Esophagus (tissue), 2 donors: ENCODE data around the gene CAV2. TPM values are rescaled to one million over a fixed set of nuclear protein-coding genes. Genes with fewer than 3 reads are reported as not detected.

Experiments used
- H3K27ac ChIP-seq, 2 donors: one replicate each; pipeline ENCODE4 v1.5.1; 2013; ENCODE audit warnings: low read depth in 2 of 2, mild to moderate bottlenecking in 2 of 2, inconsistent platforms in 1 of 2, low read length in 1 of 2, moderate library complexity in 1 of 2
- H3K27me3 ChIP-seq, 2 donors: one replicate each; pipeline ENCODE4 v1.6.1; 2013; ENCODE audit warnings: low read length in 2 of 2, control low read depth in 1 of 2, mild to moderate bottlenecking in 1 of 2; ENCODE audit not compliant: insufficient read depth in 2 of 2, control insufficient read depth in 1 of 2
- H3K36me3 ChIP-seq, 2 donors: one replicate each; pipeline ENCODE4 v1.6.1; 2013; ENCODE audit warnings: low read length in 1 of 2; ENCODE audit not compliant: control insufficient read depth in 2 of 2, insufficient read depth in 2 of 2
- H3K4me1 ChIP-seq, 2 donors: one replicate each; pipeline ENCODE4 v1.6.1; 2013; ENCODE audit warnings: low read length in 1 of 2; ENCODE audit not compliant: control insufficient read depth in 2 of 2, insufficient read depth in 2 of 2
- H3K4me3 ChIP-seq, 2 donors: one replicate each; pipeline ENCODE4 v1.5.1; 2013; ENCODE audit warnings: low read length in 2 of 2, mild to moderate bottlenecking in 2 of 2, low read depth in 1 of 2, moderate library complexity in 1 of 2
- H3K9me3 ChIP-seq, 2 donors: one replicate each; pipeline ENCODE4 v1.6.1; 2013; ENCODE audit warnings: mild to moderate bottlenecking in 2 of 2, low read depth in 1 of 2, low read length in 1 of 2, moderate library complexity in 1 of 2; ENCODE audit not compliant: control insufficient read depth in 2 of 2, insufficient read depth in 1 of 2
- WGBS, 2 donors: extraction: QIAGEN DNeasy Blood & Tissue Kit; methylation state at CpG; one replicate each; pipeline ENCODE4 v1.1.7; 2013; 5-methylcytosine and 5-hydroxymethylcytosine counted together
- polyA plus RNA-seq, 2 donors: library from polyadenylated mRNA; stranded (reverse); fragments of 200-250 nt; gene quantifications; one replicate each; pipeline ENCODE4 v1.2.3, GENCODE V29; 2013
- donor health status: healthy with polysubstance abuse.
- donor health status: Bipolar disorder and iron deficiency.

CAV2 gene
- polyA plus RNA-seq, 2 donors: 13.9 to 25.1 TPM

DNA sequence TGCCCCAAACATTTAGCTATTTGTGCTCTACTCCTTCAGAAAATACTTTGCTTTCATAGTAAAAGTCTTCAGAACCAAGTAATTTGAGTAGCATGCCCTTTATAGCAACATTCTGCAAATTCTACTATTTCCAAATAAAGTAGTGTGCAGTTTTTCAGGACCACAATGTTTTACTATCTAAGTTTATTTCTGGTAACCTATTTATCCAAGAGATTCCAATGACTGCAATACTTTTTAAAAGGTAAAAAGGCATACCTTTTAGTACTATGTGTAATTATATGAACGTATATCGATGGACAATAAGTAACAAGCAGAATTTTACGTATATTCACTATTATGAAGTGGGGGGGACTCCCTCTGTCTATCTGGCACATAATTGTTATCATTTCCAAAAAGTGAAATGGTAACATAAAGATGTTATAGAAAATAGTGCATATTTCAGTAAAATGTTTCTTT lies 6.9 kb upstream of the CAV2 start:
- no peak overlapping the region for H3K4me3 ChIP-seq
- no peaks in the 10 kb centered on the region for H3K36me3 ChIP-seq
- WGBS, 2 donors: 90 to 93% methylated on average over 3 of the region's 3 CpGs
- H3K9me3 ChIP-seq: no peaks in the 10 kb centered on the region
- no peak overlapping the region for H3K27ac ChIP-seq
- no peaks in the 10 kb centered on the region for H3K4me1 ChIP-seq
- H3K27me3 ChIP-seq: no peaks in the 10 kb centered on the region

DNA sequence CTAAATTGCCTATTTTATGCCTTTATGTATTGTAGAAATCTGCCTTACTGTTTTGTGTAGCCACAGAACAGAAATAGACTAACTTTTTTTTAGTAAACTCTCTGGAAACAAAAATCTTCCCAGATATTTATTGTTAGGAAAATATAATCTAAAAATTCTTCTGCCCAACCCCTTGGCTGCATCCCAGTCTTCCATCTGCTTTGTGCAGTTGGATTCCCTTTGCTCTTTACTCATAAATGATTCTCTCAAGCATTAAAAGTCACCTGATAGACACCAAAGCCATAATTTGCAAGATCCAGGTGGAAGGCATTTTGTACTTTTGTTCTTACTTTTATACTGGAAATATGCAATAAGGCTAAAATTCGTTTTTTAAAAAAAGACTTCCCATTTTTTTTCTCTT lies 6.1 kb upstream of the CAV2 start:
- no peaks in the 10 kb centered on the region for H3K9me3 ChIP-seq
- no peaks in the 10 kb centered on the region for H3K27me3 ChIP-seq
- H3K4me3 ChIP-seq: no peak overlapping the region
- no peaks in the 10 kb centered on the region for H3K4me1 ChIP-seq
- 47 to 54% methylated on average over 1 of the region's 1 CpG for WGBS, 2 donors
- no peak overlapping the region for H3K27ac ChIP-seq
- H3K36me3 ChIP-seq: no peaks in the 10 kb centered on the region

DNA sequence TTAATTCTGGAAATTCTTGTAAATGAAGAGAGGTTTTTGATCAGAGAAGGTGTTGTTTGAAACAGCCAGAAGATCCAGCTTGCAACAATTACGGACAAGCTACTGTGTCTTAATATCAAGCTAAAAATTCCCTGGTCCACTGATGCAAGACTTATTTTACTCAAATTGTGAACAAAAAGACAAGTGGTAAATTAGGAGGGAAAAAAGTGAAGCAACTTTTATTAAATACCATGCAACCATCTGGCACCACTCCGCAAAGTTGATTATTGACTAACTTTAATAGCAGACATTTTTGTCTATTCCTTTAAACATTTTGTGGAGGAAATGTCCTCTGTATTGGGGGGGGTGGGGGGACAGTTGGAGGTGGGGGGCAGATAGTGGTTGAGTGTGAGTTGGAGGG lies 5.1 kb upstream of the CAV2 start:
- no peaks in the 10 kb centered on the region for H3K27me3 ChIP-seq
- no peaks in the 10 kb centered on the region for H3K9me3 ChIP-seq
- WGBS, 2 donors: 94 to 96% methylated on average over 2 of the region's 2 CpGs
- H3K36me3 ChIP-seq: no peaks in the 10 kb centered on the region
- H3K4me1 ChIP-seq: no peaks in the 10 kb centered on the region
- H3K4me3 ChIP-seq: no peak overlapping the region
- H3K27ac ChIP-seq: no peak overlapping the region

DNA sequence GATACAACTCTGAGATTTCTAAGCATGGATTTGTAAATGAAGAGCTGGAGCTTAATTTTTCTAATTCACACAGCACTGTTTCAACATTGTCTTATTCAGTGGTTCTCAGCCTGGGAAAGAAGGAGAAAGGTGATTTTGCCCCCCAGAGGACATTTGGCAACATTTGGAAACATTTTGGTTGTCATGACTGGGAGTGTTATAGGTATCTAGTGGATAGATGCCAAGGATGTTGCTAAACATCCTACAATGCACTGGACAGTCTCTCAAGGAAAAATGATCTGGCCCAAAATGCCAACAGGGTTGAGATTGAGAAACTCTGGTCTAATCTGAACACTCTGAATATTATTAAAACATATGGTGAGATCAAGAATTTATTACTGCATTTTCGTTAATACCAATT lies 3.8 kb upstream of the CAV2 start:
- H3K4me1 ChIP-seq: no peaks in the 10 kb centered on the region
- no peak overlapping the region for H3K27ac ChIP-seq
- no peaks in the 10 kb centered on the region for H3K9me3 ChIP-seq
- no peaks in the 10 kb centered on the region for H3K27me3 ChIP-seq
- 92% methylated on average over 1 of the region's 1 CpG for WGBS, 2 donors
- no peak overlapping the region for H3K4me3 ChIP-seq
- no peaks in the 10 kb centered on the region for H3K36me3 ChIP-seq

DNA sequence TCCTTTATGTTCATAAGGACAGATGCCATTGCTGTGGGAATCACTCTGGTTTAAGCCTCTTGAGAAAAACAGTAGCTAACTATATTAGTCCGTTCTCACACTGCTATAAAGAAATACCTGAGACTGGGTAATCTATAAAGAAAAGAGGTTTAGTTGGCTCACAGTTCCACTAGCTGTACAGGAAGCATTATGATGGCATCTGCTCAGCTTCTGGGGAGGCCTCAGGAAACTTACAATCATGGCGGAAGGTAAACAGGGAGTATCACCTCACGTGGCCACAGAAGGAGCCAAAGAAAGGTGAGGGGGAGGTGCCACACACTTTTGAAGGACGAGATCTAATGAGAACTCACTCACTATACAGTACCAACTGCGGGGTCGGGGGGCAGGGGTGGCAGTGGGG lies 2.9 kb upstream of the CAV2 start:
- 92 to 95% methylated on average over 6 of the region's 6 CpGs for WGBS, 2 donors
- Histone ChIP-seq H3K4me3 (no peak overlapping the region), H3K9me3 (no peaks in the 10 kb centered on the region), H3K27me3 (no peaks in the 10 kb centered on the region), H3K36me3 (no peaks in the 10 kb centered on the region), H3K4me1 (no peaks in the 10 kb centered on the region), H3K27ac (no peak overlapping the region)

DNA sequence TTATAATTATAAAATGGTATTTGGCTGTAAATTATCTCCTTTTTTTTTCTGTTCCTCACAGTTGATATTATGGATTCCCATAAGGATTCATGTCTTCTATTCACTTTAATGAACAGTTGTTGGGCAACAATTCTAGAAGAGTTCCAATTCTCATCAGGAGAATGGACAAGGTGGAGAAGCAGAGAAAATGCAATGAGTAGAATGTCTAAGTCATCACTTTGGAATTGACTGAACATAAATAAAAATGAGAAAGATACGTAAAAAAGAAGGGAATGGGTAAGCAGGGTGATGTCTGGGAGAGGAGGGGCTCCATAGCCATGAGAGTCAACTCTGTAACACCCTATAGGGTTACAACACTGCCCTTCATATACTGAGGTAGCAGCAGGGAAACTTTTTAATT lies 1.8 kb upstream of the CAV2 start:
- no peaks in the 10 kb centered on the region for H3K4me1 ChIP-seq

DNA sequence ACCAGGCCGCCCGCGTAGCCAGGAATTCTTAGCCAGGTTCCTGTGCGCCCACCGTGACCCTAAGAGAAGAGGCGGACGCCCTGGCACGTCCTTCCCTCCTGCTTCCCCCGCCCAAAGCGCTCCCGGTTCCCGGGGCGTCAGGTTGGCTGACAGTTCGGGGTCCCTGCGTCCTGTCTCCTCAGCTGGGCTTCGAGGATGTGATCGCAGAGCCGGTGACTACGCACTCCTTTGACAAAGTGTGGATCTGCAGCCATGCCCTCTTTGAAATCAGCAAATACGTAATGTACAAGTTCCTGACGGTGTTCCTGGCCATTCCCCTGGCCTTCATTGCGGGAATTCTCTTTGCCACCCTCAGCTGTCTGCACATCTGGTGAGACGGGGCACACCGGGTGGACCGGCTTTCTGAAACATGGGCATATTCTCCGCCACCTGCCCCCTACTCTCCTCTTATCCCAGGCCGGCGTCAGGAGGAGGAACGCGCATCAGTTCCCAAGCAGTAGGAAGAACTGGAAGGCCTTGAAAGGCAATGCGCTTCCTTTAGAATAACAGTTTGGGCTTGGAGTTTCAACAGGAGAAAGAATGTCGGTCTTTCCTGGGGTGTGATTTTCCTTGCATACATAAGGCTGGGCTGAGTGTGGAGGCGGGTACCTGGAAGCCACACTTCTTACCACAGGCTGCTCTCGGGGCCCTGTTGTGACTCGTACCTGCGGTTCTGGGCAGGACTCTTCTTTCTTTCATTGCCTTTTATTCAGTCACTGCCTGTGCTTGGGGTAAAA lies 728 bp downstream of the CAV2 start:
- peak overlapping the region; percentile 78 to 80 for H3K4me3 ChIP-seq
- no peaks in the 10 kb centered on the region for H3K4me1 ChIP-seq
- H3K9me3 ChIP-seq: no peaks in the 10 kb centered on the region
- WGBS, 2 donors: 4 to 6% methylated on average over 33 to 36 of the region's 36 CpGs
- no peaks in the 10 kb centered on the region for H3K27me3 ChIP-seq
- H3K27ac ChIP-seq: peak overlapping the region; percentile 92 to 95
- H3K36me3 ChIP-seq: no peaks in the 10 kb centered on the region

More for the DNA sequence above, 1.8 kb upstream of the CAV2 start:
- no peak overlapping the region for H3K27ac ChIP-seq
- H3K27me3 ChIP-seq: no peaks in the 10 kb centered on the region
- 73 to 78% methylated on average over 1 of the region's 1 CpG for WGBS, 2 donors
- H3K9me3 ChIP-seq: no peaks in the 10 kb centered on the region
- H3K36me3 ChIP-seq: no peaks in the 10 kb centered on the region
- no peak overlapping the region for H3K4me3 ChIP-seq

DNA sequence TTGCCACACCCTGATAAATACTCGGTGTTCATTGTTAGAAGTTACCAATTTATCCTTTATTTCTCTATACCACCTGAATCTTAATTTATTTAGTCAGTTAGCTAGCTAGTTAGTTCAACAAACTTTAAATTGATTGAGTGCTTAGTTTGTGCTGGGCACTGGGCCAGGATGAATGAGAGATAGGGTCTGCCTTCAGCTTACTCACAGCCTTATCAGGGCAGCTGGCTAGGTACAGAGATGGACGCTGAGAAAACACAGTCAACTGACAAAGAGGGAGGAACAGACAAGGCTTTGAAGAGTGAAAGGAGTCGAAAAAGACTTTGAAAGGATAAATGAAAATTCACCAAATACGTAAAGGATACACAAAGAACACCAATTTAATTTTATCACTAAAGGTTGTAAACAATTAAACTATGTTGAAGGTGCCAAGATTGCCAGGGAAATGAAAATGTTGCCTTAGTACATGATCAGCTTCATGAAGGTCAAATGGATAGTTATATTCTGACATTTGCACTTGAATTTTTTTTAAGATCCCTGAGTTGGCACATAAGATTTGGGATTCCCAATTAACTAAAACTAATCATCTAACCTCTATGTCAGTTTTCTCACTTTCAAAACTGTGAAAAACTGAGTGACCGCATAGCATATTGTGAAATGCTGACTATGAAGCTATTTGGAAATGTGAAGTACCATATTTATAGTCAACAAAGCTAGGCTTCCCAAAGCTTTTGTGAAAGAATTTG lies 2.1 kb downstream of the CAV2 start:
- Histone ChIP-seq H3K9me3 (no peaks in the 10 kb centered on the region), H3K27ac (peak overlapping the region in 1 of 2 donors; percentile 40), H3K4me1 (no peaks in the 10 kb centered on the region), H3K27me3 (no peaks in the 10 kb centered on the region), H3K36me3 (peaks cover 0 to 5% of the 10 kb centered on the region in 2 donors), H3K4me3 (peak overlapping the region; percentile 33 to 80)
- 42 to 43% methylated on average over 5 of the region's 5 CpGs for WGBS, 2 donors

DNA sequence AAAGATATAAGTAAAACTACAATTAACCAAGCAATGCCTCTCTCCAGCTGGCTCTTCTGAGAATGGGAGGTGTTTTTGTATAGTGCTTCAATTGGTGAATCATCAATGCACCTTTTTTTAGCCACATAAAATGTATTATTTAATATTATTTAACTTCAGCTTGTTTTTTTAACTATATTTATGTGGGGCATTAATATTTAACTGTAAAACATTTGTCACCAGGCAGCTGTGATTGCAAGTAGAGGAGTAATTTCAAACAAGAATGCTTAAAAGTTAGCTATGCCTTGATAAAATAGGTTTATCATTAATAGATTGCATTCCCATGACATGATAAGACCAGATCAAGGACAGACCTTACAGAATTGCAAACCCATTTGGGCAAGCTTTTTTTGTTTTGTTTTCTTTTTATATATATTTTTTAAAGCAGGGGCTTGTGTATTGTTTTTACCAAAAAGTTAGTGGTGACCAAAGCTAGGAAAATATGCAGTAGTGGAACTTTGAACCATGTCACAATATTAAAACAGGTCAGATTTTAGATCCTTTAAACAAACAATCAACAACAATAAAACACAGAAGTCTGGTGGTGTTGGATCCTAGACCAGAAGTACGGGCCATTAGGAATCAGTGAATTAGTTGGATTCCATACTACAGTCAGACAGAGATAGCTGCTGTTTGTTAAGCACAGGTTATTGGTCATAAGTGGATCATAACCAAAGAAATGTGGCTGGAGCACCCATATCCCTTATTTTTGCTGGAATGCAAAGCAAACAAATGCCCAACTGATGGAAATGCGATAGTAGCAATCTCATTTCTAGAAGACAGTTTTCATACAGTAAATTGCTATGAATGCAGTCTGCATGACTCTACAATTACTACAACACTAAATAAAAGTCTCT lies 2.9 kb downstream of the CAV2 start:
- H3K4me1 ChIP-seq: no peaks in the 10 kb centered on the region
- peaks cover 0 to 5% of the 10 kb centered on the region in 2 donors for H3K36me3 ChIP-seq
- H3K27ac ChIP-seq: no peak overlapping the region
- H3K27me3 ChIP-seq: no peaks in the 10 kb centered on the region
- WGBS, 2 donors: 77 to 88% methylated on average over 2 of the region's 2 CpGs
- no peaks in the 10 kb centered on the region for H3K9me3 ChIP-seq
- H3K4me3 ChIP-seq: peak overlapping the region in 1 of 2 donors; percentile 80
